NCI-H1417 treated with DMSO at 0.1 percent for 48 hours (cell line): Measurements from ENCODE around the gene SCYL3.
"Not testable (repeated sequence)": the region's sequence is repeated elsewhere in the genome, so short reads cannot be mapped to it uniquely, and the experiment has no call there.

ENCODE experiments used
- DNase-seq: peaks from one replicate; lab custom pipeline; 2025; lab: John Stamatoyannopoulos, UW

SCYL3 gene

GRCh38 chr1:169899519-169900217 lies 6.0 kb upstream of the SCYL3 start:
- DNase-seq = no peak

- no peak for DNase-seq
Observed at GRCh38 chr1:169896013-169896412, 2.3 kb upstream of the SCYL3 start.

DNA sequence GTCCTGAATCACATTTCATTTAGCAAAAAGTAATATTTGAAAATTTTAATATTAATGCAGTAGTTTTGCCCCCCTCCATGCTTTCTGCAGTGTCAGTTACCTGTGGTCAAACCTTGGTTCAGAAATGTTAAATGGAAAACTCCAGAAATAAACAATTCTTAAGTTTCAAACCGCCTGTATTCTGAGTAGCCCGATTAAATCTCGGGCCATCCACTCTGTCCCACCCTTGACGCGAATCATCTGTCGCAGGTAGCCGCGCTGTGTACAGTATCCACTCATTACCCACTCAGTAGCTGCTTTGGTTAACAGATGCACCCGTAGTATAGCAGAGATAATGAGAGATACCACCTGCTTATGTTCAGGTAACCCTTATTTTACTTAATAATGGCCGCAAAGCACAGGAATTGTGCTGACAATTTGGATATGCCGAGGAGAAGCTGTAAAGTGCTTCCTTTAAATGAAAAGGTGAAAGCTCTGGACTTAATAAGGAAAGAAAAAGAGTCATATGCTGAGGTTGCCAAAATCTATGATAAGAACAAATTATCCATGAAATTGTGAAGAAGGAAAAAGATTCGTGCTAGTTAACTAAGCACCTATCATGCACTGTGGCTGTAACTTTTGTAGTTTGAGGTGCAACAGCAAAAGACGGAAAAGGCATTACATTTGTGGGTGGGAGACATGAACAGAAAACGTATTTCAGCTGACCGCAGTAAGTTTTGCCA lies 889 bp upstream of the SCYL3 start:
- no peak for DNase-seq

- no peak for DNase-seq
Observed at GRCh38 chr1:169892927-169893644, 610 bp downstream of the SCYL3 start.

GRCh38 chr1:169892176-169892926 lies 1.3 kb downstream of the SCYL3 start:
- DNase-seq = no peak

GRCh38 chr1:169891539-169891885 lies 2.2 kb downstream of the SCYL3 start:
- DNase-seq = no peak

- DNase-seq = no peak
Observed at GRCh38 chr1:169890761-169891538, 2.7 kb downstream of the SCYL3 start.

DNA sequence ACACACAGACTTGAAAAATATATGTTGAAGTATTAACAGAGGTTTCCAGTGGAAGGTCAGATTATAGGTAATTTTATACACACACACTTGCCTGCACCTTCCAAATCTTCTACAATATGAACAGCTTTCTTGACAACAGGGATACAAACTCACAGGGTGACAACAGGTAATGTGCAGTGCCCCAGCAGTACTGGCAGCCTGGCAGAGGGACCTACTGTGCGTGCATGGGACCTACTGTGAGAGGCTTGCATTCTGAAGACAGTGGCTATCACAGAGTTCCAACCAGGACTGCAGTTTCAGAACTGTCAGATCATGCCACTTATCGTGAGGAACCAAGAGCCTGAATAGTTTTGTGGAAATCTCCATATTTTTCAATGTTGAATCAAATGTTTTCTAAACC lies 3.8 kb downstream of the SCYL3 start:
- no peak for DNase-seq

GRCh38 chr1:169886931-169887330 lies 6.8 kb downstream of the SCYL3 start:
- DNase-seq = no peak

DNA sequence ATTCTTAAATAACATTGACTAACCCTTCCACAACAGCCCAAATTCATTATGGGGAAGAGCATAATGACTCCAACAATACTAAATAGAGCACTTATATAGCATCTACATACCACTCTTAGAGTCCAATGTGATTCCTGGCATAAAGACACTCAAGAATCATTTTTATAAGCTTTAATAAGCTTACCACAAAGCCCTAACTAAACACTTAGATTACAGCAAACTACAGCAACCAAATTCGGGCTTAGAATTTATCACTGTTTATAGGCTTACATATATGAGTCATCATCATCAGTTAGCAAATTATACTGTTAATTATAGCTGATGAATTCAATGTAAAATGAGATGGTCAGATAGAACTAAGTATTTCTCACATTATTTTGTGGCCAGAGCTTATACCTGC lies 7.3 kb downstream of the SCYL3 start:
- DNase-seq = no peak

DNA sequence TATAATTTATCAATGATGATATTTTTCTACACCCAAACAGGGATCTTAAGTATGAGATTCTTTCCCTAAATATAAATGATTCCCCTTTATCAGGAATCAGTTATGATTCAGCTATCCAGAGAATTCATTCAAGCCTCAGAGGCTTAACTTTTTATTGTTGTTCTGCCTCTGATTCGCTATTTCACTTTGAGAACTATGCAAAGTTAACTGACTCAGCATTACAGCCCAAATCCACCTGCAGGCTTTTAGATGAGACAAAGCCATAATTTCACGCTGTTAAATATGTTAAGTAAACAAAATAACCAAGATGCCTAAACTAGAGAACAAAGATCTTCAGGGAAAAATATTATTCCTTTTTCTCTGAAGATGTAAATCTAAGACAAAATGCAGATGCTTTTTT lies 8.5 kb downstream of the SCYL3 start:
- DNase-seq = no peak

GRCh38 chr1:169884634-169885033 lies 9.1 kb downstream of the SCYL3 start:
- no peak for DNase-seq

GRCh38 chr1:169882039-169882511 lies 11.6 kb downstream of the SCYL3 start:
- no peak for DNase-seq

- no peak for DNase-seq
Observed at GRCh38 chr1:169879034-169879840, 14.5 kb downstream of the SCYL3 start.

DNA sequence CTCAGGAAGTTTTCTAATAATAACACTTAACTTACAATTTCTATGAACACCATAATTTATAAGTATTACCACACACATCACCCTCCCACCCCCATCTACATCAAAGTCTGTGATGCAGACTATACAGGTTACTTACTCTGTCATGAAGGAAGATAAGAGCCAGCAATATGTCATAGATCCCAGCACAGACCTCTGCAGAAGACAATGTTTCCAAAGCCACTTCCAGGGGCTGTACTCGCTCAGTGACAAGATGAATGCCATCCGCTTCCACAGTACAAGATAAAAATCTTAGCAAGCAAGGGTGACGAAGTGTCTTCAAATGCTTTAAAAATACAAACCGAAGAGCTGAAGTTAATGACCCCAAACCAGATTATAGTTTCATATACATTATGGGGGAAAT lies 15.2 kb downstream of the SCYL3 start:
- DNase-seq = no peak

DNA sequence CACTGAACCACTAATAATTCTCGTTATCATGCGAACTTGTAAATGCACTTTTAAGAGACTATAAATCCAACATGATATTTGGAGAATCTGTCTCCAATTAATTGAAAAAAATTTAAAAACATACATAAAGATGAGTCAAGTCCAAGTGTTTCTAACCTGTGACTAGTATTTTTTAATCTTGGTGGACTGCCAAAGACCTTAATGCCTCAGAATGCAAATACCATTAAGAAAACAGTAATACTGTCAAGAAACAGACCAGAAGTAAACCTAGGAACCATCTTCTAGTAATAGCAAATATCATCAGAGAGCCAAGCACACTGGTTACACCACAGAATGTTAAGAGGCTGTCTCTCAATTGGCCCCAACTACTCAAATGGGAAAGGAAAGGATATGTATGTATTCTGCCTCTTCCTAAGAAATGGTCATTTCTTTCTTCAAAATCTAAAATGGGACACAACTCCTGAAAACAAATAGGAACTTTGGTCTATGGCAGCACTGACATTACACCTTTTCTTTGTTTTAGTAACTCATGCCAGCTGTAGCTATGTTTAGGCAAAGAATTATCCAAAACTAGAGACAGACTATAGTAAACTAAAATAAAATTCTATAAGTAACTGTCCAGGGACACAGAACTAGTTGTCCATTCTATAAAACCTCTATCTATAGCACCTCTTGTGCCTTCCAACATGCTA lies 15.8 kb downstream of the SCYL3 start:
- DNase-seq = no peak

- DNase-seq = no peak
Observed at GRCh38 chr1:169874229-169874628, 19.5 kb downstream of the SCYL3 start.

GRCh38 chr1:169873582-169874199 lies 20.0 kb downstream of the SCYL3 start:
- DNase-seq = no peak

DNA sequence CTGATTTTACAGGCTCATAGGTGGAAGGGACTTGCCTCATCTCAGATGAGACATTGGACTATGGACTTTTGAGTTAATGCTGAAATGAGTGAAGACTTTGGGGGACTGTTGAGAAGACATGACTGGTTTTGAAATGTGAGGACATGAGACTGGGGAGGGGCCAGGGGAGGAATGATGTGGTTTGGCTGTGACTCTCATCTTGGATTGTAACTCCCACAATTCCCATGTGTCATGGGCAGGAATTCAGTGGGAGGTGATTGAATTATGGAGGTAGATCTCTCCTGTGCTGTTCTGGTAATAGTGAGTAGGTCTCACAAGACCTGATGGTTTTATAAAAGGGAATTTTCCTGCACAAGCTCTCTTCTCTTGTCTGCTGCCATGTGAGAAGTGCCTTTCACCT lies 20.8 kb downstream of the SCYL3 start:
- no peak for DNase-seq

GRCh38 chr1:169871988-169872387 lies 21.7 kb downstream of the SCYL3 start:
- DNase-seq = not testable (repeated sequence)
